Suprapubic skin (tissue), 4 donors: ENCODE measurements around the gene LRG1.

Source experiments
- CTCF ChIP-seq, 2 donors: fragments of 200-600 bp in 1 of 2; fragments of 450-650 bp in 1 of 2; sonication (generic) in 1 of 2; IDR thresholded peaks; one replicate each; pipeline ENCODE4 v1.5.1; 2016 to 2019; ENCODE audit warnings: antibody characterized with exemption in 2 of 2, mild to moderate bottlenecking in 1 of 2, moderate library complexity in 1 of 2
- EP300 ChIP-seq: sonication (generic); formaldehyde crosslinking; IDR thresholded peaks from one replicate; pipeline ENCODE4 v1.6.1; 2017; ENCODE audit warnings: antibody characterized with exemption
- POLR2A ChIP-seq, 2 donors: fragments of 450-650 bp; IDR thresholded peaks; one replicate each; pipeline ENCODE4 v1.6.1; 2017; ENCODE audit warnings: antibody characterized with exemption in 2 of 2, mild to moderate bottlenecking in 2 of 2, moderate library complexity in 2 of 2
- POLR2AphosphoS5 ChIP-seq, 3 donors: sonication (generic); formaldehyde crosslinking; IDR thresholded peaks; one replicate each; pipeline ENCODE4 v1.6.1; 2017; ENCODE audit warnings: antibody characterized with exemption in 3 of 3

- TF ChIP-seq CTCF (IDR thresholded peaks at IDR 0.05) = no peak
- no peak for TF ChIP-seq POLR2A (IDR thresholded peaks at IDR 0.05)
- TF ChIP-seq EP300 = no peak
- TF ChIP-seq POLR2AphosphoS5 (IDR thresholded peaks at IDR 0.05) = no peak
Measured at GRCh38 chr19:4507150-4507452, 32.7 kb downstream of the LRG1 start.
